ENCODE data around the gene PTPRN2. TPM values are rescaled to one million over a fixed set of nuclear protein-coding genes. Genes with fewer than 3 reads are reported as not detected.
A peak's percentile ranks its signal among the peaks of the same experiment; 100 is the strongest.

Gene PTPRN2
- total and polyA plus RNA-seq, 9 of the 15 experiments (the other 6 are each of a cell fraction or from before 2014, with no cell fraction given), result not detected

- CTCF ChIA-PET (ENCODE audit: low intra/inter-chr PET ratio), result no interaction called here
- no peaks in the 10 kb centered on the region for H3K79me2 ChIP-seq (ENCODE audit: control insufficient read depth, insufficient read depth, low read length)
- H3K4me1 ChIP-seq (replicated peaks in 1 of 2; ENCODE audit: control insufficient read depth in 2 of 2, insufficient read depth in 2 of 2, low read length in 2 of 2), result peaks cover 0 to 5% of the 10 kb centered on the region in 2 experiments; a peak in 1 of 5 replicates
- ATAC-seq (peak; percentile 22; the same call in 2 of the 3 replicates), DNase-seq (ENCODE audit: extremely low read depth in 1 of 4, low spot score in 3 of 4) (no peak), FAIRE-seq (no peak)
- under 1% methylated on average over 24 of the region's 24 CpGs for WGBS (ENCODE audit: insufficient coverage, low coverage, missing lambda C conversion rate)
- H2AFZ ChIP-seq (ENCODE audit: low read depth, low read length), result no peak overlapping the region
- no peak overlapping the region for H3K27ac ChIP-seq (ENCODE audit: extremely low read depth, low read depth, low read length)
- H3K36me3 ChIP-seq (ENCODE audit: control insufficient read depth, insufficient read depth, low read length), result no peaks in the 10 kb centered on the region
- POLR2A ChIA-PET, result interaction anchor here (0.5 kb wide), 1 partner anchor 71 kb away, joined by 3 read pairs; no protein-coding TSS in a partner anchor
- peaks cover 49 to 67% of the 10 kb centered on the region in 2 experiments for H3K27me3 ChIP-seq (ENCODE audit: control insufficient read depth in 2 of 2, insufficient read depth in 2 of 2, low read length in 2 of 2)
- H3K9me1 ChIP-seq (ENCODE audit: control insufficient read depth, insufficient read depth, low read length), result no peaks in the 10 kb centered on the region
- H3K9ac ChIP-seq (ENCODE audit: insufficient read depth in 1 of 2, low read depth in 2 of 2, low read length in 2 of 2), result no peak overlapping the region
- no peak overlapping the region for H3K4me2 ChIP-seq (ENCODE audit: insufficient read depth, low read length)
- in situ Hi-C loops (cut with MboI), result no loop called here
- intact Hi-C loops (cut with micrococcal nuclease), result no loop called here
- H3K9me3 ChIP-seq (replicated peaks; ENCODE audit: control insufficient read depth, insufficient read depth, low read depth, low read length), result no peaks in the 10 kb centered on the region
- H4K20me1 ChIP-seq (replicated peaks; ENCODE audit: control insufficient read depth, insufficient read depth, low read length), result peaks cover 9% of the 10 kb centered on the region
- no peak overlapping the region for H3K4me3 ChIP-seq
- BruUV-seq (replicated peaks), result no TSS peak
- TF ChIP-seq ZNF311 (CRISPR knock-in tag; IDR thresholded peaks at IDR 0.05) (no peak), IRF2 (CRISPR knock-in tag; IDR thresholded peaks at IDR 0.05) (no peak), ZNF512 (tag; IDR thresholded peaks at IDR 0.05) (no peak), TAF15 (IDR thresholded peaks at IDR 0.05; ENCODE audit: low read depth, low read length) (no peak), ZNF175 (CRISPR knock-in tag; IDR thresholded peaks at IDR 0.05; ENCODE audit: low read depth) (no peak), CBX8 (IDR thresholded peaks at IDR 0.05; ENCODE audit: borderline replicate concordance, extremely low read depth, low read depth, low read length, poor library complexity, severe bottlenecking) (no peak), BHLHE40 (IDR thresholded peaks at IDR 0.05; ENCODE audit: low read length) (no peak), DNMT1 (IDR thresholded peaks at IDR 0.05) (no peak), ZNF699 (CRISPR knock-in tag; IDR thresholded peaks at IDR 0.05; ENCODE audit: insufficient replicate concordance) (no peak), ETV6 (IDR thresholded peaks at IDR 0.05; ENCODE audit: borderline replicate concordance in 1 of 2, low read depth in 2 of 2, low read length in 1 of 2) (no peak), ETV6 (CRISPR knock-in tag; IDR thresholded peaks at IDR 0.05; ENCODE audit: borderline replicate concordance) (no peak), IFI16 (CRISPR knock-in tag; IDR thresholded peaks at IDR 0.05) (no peak), HMBOX1 (IDR thresholded peaks at IDR 0.05) (no peak), SP1 (CRISPR knock-in tag; IDR thresholded peaks at IDR 0.05) (no peak), MED1 (CRISPR knock-in tag; IDR thresholded peaks at IDR 0.05; ENCODE audit: borderline replicate concordance) (no peak), RBFOX2 (IDR thresholded peaks at IDR 0.05; ENCODE audit: low read depth, low read length) (no peak), BDP1 (IDR thresholded peaks at IDR 0.05; ENCODE audit: insufficient read depth, insufficient read length) (no peak)
- TF ChIP-seq, protein P1, sequence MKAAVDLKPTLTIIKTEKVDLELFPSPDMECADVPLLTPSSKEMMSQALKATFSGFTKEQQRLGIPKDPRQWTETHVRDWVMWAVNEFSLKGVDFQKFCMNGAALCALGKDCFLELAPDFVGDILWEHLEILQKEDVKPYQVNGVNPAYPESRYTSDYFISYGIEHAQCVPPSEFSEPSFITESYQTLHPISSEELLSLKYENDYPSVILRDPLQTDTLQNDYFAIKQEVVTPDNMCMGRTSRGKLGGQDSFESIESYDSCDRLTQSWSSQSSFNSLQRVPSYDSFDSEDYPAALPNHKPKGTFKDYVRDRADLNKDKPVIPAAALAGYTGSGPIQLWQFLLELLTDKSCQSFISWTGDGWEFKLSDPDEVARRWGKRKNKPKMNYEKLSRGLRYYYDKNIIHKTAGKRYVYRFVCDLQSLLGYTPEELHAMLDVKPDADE (conservative IDR thresholded peaks at IDR 0.05; ENCODE audit: control insufficient read depth, low read depth, low read length), result no peak
These were observed 842.6 kb downstream of the PTPRN2 start for GRCh38 chr7:157744786-157745601.
